OCI-LY7 (cell line): ENCODE measurements around the gene PDYN.

Experiments used
- EZH2phosphoT487 ChIP-seq: fragments of 200-600 bp; sonication (generic); IDR thresholded peaks from 2 replicates; pipeline ENCODE4 v1.6.1; 2018; ENCODE audit warnings: low read depth, borderline replicate concordance, mild to moderate bottlenecking, mixed run types, antibody characterized with exemption, low read length, moderate library complexity, mixed read lengths
- TF ChIP-seq, protein P1 (sequence below): fragments of 200-600 bp; sonication (generic); conservative IDR thresholded peaks from 2 replicates; pipeline ENCODE4 v1.5.1; 2014; ENCODE audit warnings: mild to moderate bottlenecking, antibody characterized with exemption, low read length, moderate library complexity, mixed read lengths

DNA sequence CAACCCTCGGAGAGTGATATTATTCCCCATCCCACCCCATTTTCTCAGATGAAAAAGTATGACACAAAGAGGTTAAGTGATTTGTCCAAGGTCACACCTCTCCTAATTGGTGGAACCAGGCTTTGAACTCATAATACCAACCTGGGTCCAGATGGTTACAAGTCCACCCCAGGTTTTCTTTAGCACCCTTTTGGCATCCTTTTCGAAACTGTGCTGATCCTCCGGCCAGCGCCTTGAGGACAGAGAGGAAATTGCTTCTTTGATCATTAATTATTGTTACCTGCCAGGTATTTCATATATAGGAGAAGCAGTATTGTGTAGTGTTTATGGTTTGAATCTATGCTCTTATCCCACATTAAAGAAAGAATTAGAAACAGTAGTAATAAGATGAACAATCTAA, 29.3 kb upstream of the PDYN start:
- TF ChIP-seq, protein P1, sequence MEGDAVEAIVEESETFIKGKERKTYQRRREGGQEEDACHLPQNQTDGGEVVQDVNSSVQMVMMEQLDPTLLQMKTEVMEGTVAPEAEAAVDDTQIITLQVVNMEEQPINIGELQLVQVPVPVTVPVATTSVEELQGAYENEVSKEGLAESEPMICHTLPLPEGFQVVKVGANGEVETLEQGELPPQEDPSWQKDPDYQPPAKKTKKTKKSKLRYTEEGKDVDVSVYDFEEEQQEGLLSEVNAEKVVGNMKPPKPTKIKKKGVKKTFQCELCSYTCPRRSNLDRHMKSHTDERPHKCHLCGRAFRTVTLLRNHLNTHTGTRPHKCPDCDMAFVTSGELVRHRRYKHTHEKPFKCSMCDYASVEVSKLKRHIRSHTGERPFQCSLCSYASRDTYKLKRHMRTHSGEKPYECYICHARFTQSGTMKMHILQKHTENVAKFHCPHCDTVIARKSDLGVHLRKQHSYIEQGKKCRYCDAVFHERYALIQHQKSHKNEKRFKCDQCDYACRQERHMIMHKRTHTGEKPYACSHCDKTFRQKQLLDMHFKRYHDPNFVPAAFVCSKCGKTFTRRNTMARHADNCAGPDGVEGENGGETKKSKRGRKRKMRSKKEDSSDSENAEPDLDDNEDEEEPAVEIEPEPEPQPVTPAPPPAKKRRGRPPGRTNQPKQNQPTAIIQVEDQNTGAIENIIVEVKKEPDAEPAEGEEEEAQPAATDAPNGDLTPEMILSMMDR: no peak
- no peak for TF ChIP-seq EZH2phosphoT487
